H1 (cell line): ENCODE results near the gene KRTAP12-3. TPM values are rescaled to one million over a fixed set of nuclear protein-coding genes. Genes with fewer than 3 reads are reported as not detected.

Experiments
- SAP30 ChIP-seq: fragments of 300-600 bp; sonication (generic); IDR thresholded peaks from 2 replicates; pipeline ENCODE4 v1.7.1; 2012; ENCODE audit warnings: low read length, moderate library complexity, mild to moderate bottlenecking, inconsistent platforms; ENCODE audit not compliant: insufficient read depth, insufficient replicate concordance
- SIX5 ChIP-seq: IDR thresholded peaks from 2 replicates; pipeline ENCODE4 v1.6.1; 2011; ENCODE audit warnings: mild to moderate bottlenecking, low read depth, low read length
- polyA plus RNA-seq, 7 experiments: library from polyadenylated mRNA; depleted of rRNA in 3 of 7; stranded (reverse) in 5 of 7; unstranded in 2 of 7; fragments of >200 nt in 5 of 7; fragments of 200-250 nt in 2 of 7; gene quantifications; 1 replicate in 5 of 7; 2 replicates in 1 of 7; 4 replicates in 1 of 7; pipeline versions ENCODE4 v1.2.1 to v1.2.3, GENCODE V29; 2011 to 2013; ENCODE audit warnings: missing spikeins in 2 of 7, mixed read lengths in 2 of 7
- total RNA-seq: library from RNA; stranded (reverse); fragmentation: NEBNext Ultra II Directional; extraction: Animal tissue kit (Norgen Biotek cat#: 25700); gene quantifications from 2 replicates; pipeline ENCODE4 v1.2.1, GENCODE V29; 2021

Gene KRTAP12-3
- total and polyA plus RNA-seq, 2 of the 8 experiments (the other 6 are each of a cell fraction or from before 2014, with no cell fraction given): not detected

DNA sequence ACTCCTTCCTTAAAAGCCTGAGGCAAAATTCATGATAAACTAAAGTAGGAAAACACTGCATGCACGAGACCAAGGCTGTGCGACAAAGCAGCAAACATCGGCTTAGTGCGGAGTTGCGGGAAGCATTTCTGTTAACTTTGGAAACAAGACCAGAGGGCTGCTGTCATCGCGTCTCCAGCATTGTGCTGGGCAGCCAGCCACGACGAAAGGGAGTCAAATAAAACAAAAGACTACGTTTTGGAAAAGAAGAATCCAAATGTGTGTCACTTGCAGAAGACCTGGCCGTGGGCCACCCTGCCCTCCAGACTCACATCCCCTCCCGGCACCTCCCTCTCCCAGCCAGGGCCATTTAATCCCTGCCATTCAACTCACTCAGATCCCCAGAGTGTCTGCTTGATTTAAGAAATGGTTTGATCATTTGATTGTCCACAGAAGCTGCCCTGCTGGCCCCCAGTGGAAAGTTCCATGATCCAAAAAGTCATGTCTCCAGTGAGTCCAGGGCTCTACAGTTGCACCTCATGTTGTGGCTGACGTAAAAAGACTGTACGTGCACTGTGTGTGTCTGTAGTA lies 13.9 kb upstream of the KRTAP12-3 start (continued):
- TF ChIP-seq SIX5: no peak
- TF ChIP-seq SAP30: no peak
- TF ChIP-seq, all 59 proteins: peak for 0
